Measurements from ENCODE around the gene STK32B.

DNA sequence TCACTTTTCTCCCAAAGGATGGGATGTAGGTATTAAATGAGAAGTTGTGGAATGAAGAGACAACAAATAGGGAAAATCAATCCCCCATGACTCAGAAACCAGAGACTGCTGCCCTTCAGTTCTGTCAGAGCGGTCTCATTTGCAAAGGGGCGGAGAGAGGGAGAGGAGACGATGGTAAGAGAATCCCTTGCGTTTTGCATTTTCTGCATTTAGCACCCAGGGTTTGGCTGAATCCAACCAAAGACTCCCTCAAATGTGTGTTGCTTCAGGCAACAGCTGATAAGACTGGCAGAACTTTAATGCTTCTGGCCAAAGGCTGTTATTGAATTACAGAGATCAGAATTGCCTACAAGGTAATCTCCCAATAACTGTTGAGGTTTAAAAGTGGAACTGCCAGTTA, 426.9 kb downstream of the STK32B start:
- TF ChIP-seq, protein P1, sequence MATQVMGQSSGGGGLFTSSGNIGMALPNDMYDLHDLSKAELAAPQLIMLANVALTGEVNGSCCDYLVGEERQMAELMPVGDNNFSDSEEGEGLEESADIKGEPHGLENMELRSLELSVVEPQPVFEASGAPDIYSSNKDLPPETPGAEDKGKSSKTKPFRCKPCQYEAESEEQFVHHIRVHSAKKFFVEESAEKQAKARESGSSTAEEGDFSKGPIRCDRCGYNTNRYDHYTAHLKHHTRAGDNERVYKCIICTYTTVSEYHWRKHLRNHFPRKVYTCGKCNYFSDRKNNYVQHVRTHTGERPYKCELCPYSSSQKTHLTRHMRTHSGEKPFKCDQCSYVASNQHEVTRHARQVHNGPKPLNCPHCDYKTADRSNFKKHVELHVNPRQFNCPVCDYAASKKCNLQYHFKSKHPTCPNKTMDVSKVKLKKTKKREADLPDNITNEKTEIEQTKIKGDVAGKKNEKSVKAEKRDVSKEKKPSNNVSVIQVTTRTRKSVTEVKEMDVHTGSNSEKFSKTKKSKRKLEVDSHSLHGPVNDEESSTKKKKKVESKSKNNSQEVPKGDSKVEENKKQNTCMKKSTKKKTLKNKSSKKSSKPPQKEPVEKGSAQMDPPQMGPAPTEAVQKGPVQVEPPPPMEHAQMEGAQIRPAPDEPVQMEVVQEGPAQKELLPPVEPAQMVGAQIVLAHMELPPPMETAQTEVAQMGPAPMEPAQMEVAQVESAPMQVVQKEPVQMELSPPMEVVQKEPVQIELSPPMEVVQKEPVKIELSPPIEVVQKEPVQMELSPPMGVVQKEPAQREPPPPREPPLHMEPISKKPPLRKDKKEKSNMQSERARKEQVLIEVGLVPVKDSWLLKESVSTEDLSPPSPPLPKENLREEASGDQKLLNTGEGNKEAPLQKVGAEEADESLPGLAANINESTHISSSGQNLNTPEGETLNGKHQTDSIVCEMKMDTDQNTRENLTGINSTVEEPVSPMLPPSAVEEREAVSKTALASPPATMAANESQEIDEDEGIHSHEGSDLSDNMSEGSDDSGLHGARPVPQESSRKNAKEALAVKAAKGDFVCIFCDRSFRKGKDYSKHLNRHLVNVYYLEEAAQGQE (IDR thresholded peaks at IDR 0.05), result no peak
- TF ChIP-seq, protein P2, sequence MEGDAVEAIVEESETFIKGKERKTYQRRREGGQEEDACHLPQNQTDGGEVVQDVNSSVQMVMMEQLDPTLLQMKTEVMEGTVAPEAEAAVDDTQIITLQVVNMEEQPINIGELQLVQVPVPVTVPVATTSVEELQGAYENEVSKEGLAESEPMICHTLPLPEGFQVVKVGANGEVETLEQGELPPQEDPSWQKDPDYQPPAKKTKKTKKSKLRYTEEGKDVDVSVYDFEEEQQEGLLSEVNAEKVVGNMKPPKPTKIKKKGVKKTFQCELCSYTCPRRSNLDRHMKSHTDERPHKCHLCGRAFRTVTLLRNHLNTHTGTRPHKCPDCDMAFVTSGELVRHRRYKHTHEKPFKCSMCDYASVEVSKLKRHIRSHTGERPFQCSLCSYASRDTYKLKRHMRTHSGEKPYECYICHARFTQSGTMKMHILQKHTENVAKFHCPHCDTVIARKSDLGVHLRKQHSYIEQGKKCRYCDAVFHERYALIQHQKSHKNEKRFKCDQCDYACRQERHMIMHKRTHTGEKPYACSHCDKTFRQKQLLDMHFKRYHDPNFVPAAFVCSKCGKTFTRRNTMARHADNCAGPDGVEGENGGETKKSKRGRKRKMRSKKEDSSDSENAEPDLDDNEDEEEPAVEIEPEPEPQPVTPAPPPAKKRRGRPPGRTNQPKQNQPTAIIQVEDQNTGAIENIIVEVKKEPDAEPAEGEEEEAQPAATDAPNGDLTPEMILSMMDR (IDR thresholded peaks at IDR 0.05), result no peak
- TF ChIP-seq SMC3 (IDR thresholded peaks at IDR 0.05) (no peak), CEBPB (IDR thresholded peaks at IDR 0.05) (no peak), CHD2 (IDR thresholded peaks at IDR 0.05; ENCODE audit: low read length, partially characterized antibody) (no peak), JUN (IDR thresholded peaks at IDR 0.05) (no peak), POLR2A (IDR thresholded peaks at IDR 0.05; ENCODE audit: low read length) (no peak)
- TF ChIP-seq, protein P3, sequence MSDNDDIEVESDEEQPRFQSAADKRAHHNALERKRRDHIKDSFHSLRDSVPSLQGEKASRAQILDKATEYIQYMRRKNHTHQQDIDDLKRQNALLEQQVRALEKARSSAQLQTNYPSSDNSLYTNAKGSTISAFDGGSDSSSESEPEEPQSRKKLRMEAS (IDR thresholded peaks at IDR 0.05), result no peak

Measured in A549 (cell line).